CD14-positive monocyte (primary cell): ENCODE data around the gene ALKBH8. TPM values are rescaled to one million over a fixed set of nuclear protein-coding genes. Genes with fewer than 3 reads are reported as not detected.
"Not testable (repeated sequence)": the region's sequence is repeated elsewhere in the genome, so short reads cannot be mapped to it uniquely, and the experiment has no call there.

ENCODE experiments used
- DNase-seq, 3 donors: peaks; one replicate each; pipeline ENCODE4 v3.0.0-alpha.2; 2011 to 2022
- H2AFZ ChIP-seq: 2 replicates; pipeline ENCODE4 v1.6.0; 2012; ENCODE audit warnings: mild to moderate bottlenecking, low read depth, low read length, inconsistent platforms; ENCODE audit not compliant: insufficient read depth, poor library complexity, severe bottlenecking
- H3K27ac ChIP-seq, 2 donors: 1 replicate in 1 of 2; 2 replicates in 1 of 2; pipeline ENCODE4 v1.5.1; 2012 to 2013; ENCODE audit warnings: low read length in 2 of 2, control low read depth in 1 of 2, inconsistent platforms in 1 of 2, low read depth in 1 of 2, mild to moderate bottlenecking in 1 of 2
- H3K27me3 ChIP-seq, 2 donors: one replicate each; pipeline versions ENCODE4 v1.6.0 to v1.6.1; 2011 to 2013; ENCODE audit warnings: low read length in 2 of 2; ENCODE audit not compliant: control insufficient read depth in 2 of 2, insufficient read depth in 2 of 2
- H3K36me3 ChIP-seq, 2 donors: replicated peaks in 1 of 2; 1 replicate in 1 of 2; 2 replicates in 1 of 2; pipeline versions ENCODE4 v1.5.1 to v1.6.1; 2012 to 2013; ENCODE audit warnings: low read length in 2 of 2, control low read depth in 1 of 2, inconsistent platforms in 1 of 2, mild to moderate bottlenecking in 1 of 2; ENCODE audit not compliant: insufficient read depth in 2 of 2, control insufficient read depth in 1 of 2
- H3K4me1 ChIP-seq, 2 donors: 1 replicate in 1 of 2; 2 replicates in 1 of 2; pipeline versions ENCODE4 v1.5.1 to v1.6.1; 2012 to 2013; ENCODE audit warnings: low read length in 2 of 2, control low read depth in 1 of 2, inconsistent platforms in 1 of 2, mild to moderate bottlenecking in 1 of 2, moderate library complexity in 1 of 2; ENCODE audit not compliant: insufficient read depth in 2 of 2, control insufficient read depth in 1 of 2
- H3K4me2 ChIP-seq: replicated peaks from 2 replicates; pipeline ENCODE3; 2012; ENCODE audit warnings: low read length, moderate library complexity, mild to moderate bottlenecking; ENCODE audit not compliant: poor library complexity, severe bottlenecking; ENCODE audit errors: extremely low read depth
- H3K4me3 ChIP-seq, 3 experiments: fragments of 200-600 bp in 1 of 3; sonication (generic) in 1 of 3; replicated peaks in 1 of 3; 1 replicate in 2 of 3; 2 replicates in 1 of 3; pipeline ENCODE4 v1.5.1; 2011 to 2013; ENCODE audit warnings: low read length in 3 of 3, mild to moderate bottlenecking in 3 of 3, control low read depth in 2 of 3, low read depth in 2 of 3, inconsistent platforms in 1 of 3, moderate library complexity in 1 of 3
- H3K79me2 ChIP-seq: 2 replicates; pipeline ENCODE4 v1.6.0; 2012; ENCODE audit warnings: mild to moderate bottlenecking, control low read depth, inconsistent platforms, low read length, moderate library complexity; ENCODE audit not compliant: insufficient read depth
- H3K9ac ChIP-seq: 2 replicates; pipeline ENCODE4 v1.6.0; 2017; ENCODE audit warnings: low read length, mild to moderate bottlenecking; ENCODE audit not compliant: insufficient read depth, poor library complexity, severe bottlenecking
- H3K9me3 ChIP-seq, 2 donors: replicated peaks in 1 of 2; 1 replicate in 1 of 2; 2 replicates in 1 of 2; pipeline versions ENCODE4 v1.5.1 to v1.6.1; 2012 to 2013; ENCODE audit warnings: low read length in 2 of 2, control low read depth in 1 of 2; ENCODE audit not compliant: control insufficient read depth in 1 of 2, insufficient read depth in 1 of 2
- H4K20me1 ChIP-seq: 2 replicates; pipeline ENCODE4 v1.6.0; 2012; ENCODE audit warnings: mild to moderate bottlenecking, low read length, control low read depth, moderate library complexity; ENCODE audit not compliant: insufficient read depth
- H3K27ac Mint-ChIP-seq, 7 donors: one replicate each; pipeline ENCODE4 v1.8.0; 2020; ENCODE audit warnings: mild to moderate bottlenecking in 7 of 7, mixed read lengths in 7 of 7, moderate library complexity in 6 of 7, inconsistent platforms in 2 of 7
- H3K27me3 Mint-ChIP-seq, 3 donors: one replicate each; pipeline ENCODE4 v1.8.0; 2021 to 2022; ENCODE audit warnings: low read depth in 3 of 3, mild to moderate bottlenecking in 3 of 3, mixed read lengths in 3 of 3, moderate library complexity in 3 of 3, inconsistent platforms in 1 of 3
- H3K36me3 Mint-ChIP-seq, 2 donors: one replicate each; pipeline ENCODE4 v1.8.0; 2020; ENCODE audit warnings: mixed read lengths in 2 of 2, inconsistent platforms in 1 of 2, mild to moderate bottlenecking in 1 of 2
- H3K4me1 Mint-ChIP-seq: one replicate; pipeline ENCODE4 v1.8.0; 2020; ENCODE audit warnings: mild to moderate bottlenecking, mixed read lengths
- H3K4me3 Mint-ChIP-seq, 2 donors: one replicate each; pipeline ENCODE4 v1.8.0; 2020; ENCODE audit warnings: mild to moderate bottlenecking in 2 of 2, mixed read lengths in 2 of 2, moderate library complexity in 1 of 2
- H3K9me3 Mint-ChIP-seq, 7 donors: one replicate each; pipeline ENCODE4 v1.8.0; 2020 to 2022; ENCODE audit warnings: mixed read lengths in 7 of 7, mild to moderate bottlenecking in 6 of 7, moderate library complexity in 6 of 7, inconsistent platforms in 2 of 7
- WGBS: methylation state at CpG from one replicate; pipeline ENCODE4 v1.1.5; 2013; ENCODE audit warnings: missing lambda C conversion rate; ENCODE audit not compliant: insufficient coverage; 5-methylcytosine and 5-hydroxymethylcytosine counted together
- intact Hi-C, 2 donors: fragments of 100-400 bp; cut with micrococcal nuclease; formaldehyde crosslinking; loops; one replicate each; pipeline versions ENCODE4 v1.15.0 to v1.15.1; 2023
- polyA plus RNA-seq, 3 donors: library from polyadenylated mRNA; depleted of rRNA in 1 of 3; unstranded in 2 of 3; stranded (reverse) in 1 of 3; fragments of 300-500 nt in 2 of 3; fragments of >200 nt in 1 of 3; fragmentation: Illumina TruSeq in 2 of 3; gene quantifications; 1 replicate in 2 of 3; 2 replicates in 1 of 3; pipeline ENCODE4 v1.2.3, GENCODE V29; 2012 to 2021
- TF ChIP-seq, protein P1 (sequence below): fragments of 200-600 bp; IDR thresholded peaks from one replicate; pipeline ENCODE4 v1.8.0; 2022; ENCODE audit warnings: antibody characterized with exemption, mild to moderate bottlenecking

Gene ALKBH8
- polyA plus RNA-seq, 3 donors, result 0.83 to 2.6 (median 1.8) TPM

- Mint-ChIP-seq H3K4me1 (no peaks in the 10 kb centered on the region), H3K27me3 (no peaks in the 10 kb centered on the region), H3K9me3 (peaks cover 0 to 12% (median 5%) of the 10 kb centered on the region in 7 donors), H3K4me3 (no peak overlapping the region), H3K27ac (no peak overlapping the region), H3K36me3 (peaks cover 40 to 45% of the 10 kb centered on the region in 2 donors)
- Histone ChIP-seq H3K4me1 (no peaks in the 10 kb centered on the region), H3K9me3 (peaks cover 5 to 7% of the 10 kb centered on the region in 2 donors), H3K9ac (no peak overlapping the region), H2AFZ (no peak overlapping the region), H3K27ac (no peak overlapping the region), H3K27me3 (no peaks in the 10 kb centered on the region), H3K36me3 (peaks cover 34 to 46% of the 10 kb centered on the region in 2 donors), H3K4me3 (no peak overlapping the region), H4K20me1 (no peaks in the 10 kb centered on the region), H3K79me2 (no peaks in the 10 kb centered on the region), H3K4me2 (no peak overlapping the region)
- TF ChIP-seq, protein P1, sequence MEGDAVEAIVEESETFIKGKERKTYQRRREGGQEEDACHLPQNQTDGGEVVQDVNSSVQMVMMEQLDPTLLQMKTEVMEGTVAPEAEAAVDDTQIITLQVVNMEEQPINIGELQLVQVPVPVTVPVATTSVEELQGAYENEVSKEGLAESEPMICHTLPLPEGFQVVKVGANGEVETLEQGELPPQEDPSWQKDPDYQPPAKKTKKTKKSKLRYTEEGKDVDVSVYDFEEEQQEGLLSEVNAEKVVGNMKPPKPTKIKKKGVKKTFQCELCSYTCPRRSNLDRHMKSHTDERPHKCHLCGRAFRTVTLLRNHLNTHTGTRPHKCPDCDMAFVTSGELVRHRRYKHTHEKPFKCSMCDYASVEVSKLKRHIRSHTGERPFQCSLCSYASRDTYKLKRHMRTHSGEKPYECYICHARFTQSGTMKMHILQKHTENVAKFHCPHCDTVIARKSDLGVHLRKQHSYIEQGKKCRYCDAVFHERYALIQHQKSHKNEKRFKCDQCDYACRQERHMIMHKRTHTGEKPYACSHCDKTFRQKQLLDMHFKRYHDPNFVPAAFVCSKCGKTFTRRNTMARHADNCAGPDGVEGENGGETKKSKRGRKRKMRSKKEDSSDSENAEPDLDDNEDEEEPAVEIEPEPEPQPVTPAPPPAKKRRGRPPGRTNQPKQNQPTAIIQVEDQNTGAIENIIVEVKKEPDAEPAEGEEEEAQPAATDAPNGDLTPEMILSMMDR, result no peak
- no peak for DNase-seq
- intact Hi-C loops, result no loop called here
- 98% methylated on average over 3 of the region's 5 CpGs for WGBS
Measured at GRCh38 chr11:107504981-107505380, 60.6 kb downstream of the ALKBH8 start.

- DNase-seq, result no peak
- H2AFZ ChIP-seq, result no peak overlapping the region
- TF ChIP-seq, protein P1, result no peak
- peaks cover 30 to 39% of the 10 kb centered on the region in 2 donors for H3K36me3 ChIP-seq
- peaks cover 5 to 7% of the 10 kb centered on the region in 2 donors for H3K9me3 ChIP-seq
- H3K79me2 ChIP-seq, result no peaks in the 10 kb centered on the region
- no peak overlapping the region for H3K4me3 ChIP-seq
- 80% methylated on average over 1 of the region's 1 CpG for WGBS
- Mint-ChIP-seq H3K4me3 (no peak overlapping the region), H3K9me3 (peaks cover 10 to 16% (median 12%) of the 10 kb centered on the region in 7 donors), H3K27me3 (no peaks in the 10 kb centered on the region), H3K4me1 (no peaks in the 10 kb centered on the region), H3K36me3 (peaks cover 34 to 36% of the 10 kb centered on the region in 2 donors), H3K27ac (no peak overlapping the region)
- no peaks in the 10 kb centered on the region for H3K4me1 ChIP-seq
- H3K9ac ChIP-seq, result no peak overlapping the region
- no peaks in the 10 kb centered on the region for H3K27me3 ChIP-seq
- H3K27ac ChIP-seq, result no peak overlapping the region
- H4K20me1 ChIP-seq, result no peaks in the 10 kb centered on the region
- no peak overlapping the region for H3K4me2 ChIP-seq
- intact Hi-C loops, result no loop called here
Measured at GRCh38 chr11:107501713-107502112, 63.8 kb downstream of the ALKBH8 start.

DNA sequence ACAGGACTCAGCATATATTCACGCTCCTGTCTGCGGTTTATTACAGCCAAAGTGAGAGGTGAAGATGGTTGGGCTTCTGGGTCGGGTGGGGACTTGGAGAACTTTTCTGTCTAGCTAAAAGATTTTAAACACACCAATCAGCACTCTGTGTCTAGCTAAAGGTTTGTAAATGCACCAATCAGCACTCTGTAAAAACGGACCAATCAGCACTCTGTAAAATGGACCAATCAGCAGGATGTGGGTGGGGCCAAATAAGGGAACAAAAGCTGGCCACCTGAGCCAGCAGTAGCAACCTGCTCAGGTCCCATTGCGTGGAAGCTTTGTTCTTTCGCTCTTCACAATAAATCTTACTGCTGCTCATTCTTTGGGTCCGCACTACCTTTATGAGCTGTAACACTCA, 68.2 kb downstream of the ALKBH8 start:
- H3K79me2 ChIP-seq, H3K27ac ChIP-seq, H3K9ac ChIP-seq, H3K4me1 Mint-ChIP-seq, H3K4me3 Mint-ChIP-seq, H3K4me1 ChIP-seq, H3K36me3 ChIP-seq, H3K27ac Mint-ChIP-seq, H2AFZ ChIP-seq, H3K27me3 Mint-ChIP-seq, H3K27me3 ChIP-seq, DNase-seq, H3K36me3 Mint-ChIP-seq, intact Hi-C loops, H3K9me3 ChIP-seq, H3K4me3 ChIP-seq, H4K20me1 ChIP-seq, H3K4me2 ChIP-seq: not testable (repeated sequence)
- WGBS, result 92% methylated on average over 4 of the region's 7 CpGs
- peaks cover 9 to 14% (median 12%) of the 10 kb centered on the region in 7 donors for H3K9me3 Mint-ChIP-seq
